ENCODE data around the gene OR10A4. TPM values are rescaled to one million over a fixed set of nuclear protein-coding genes. Genes with fewer than 3 reads are reported as not detected.

The OR10A4 gene
- total RNA-seq, 1 experiment from 2014 or later, result not detected

GRCh38 chr11:6871278-6871677, 5.1 kb upstream of the OR10A4 start:
- TF ChIP-seq EZH2 (IDR thresholded peaks at IDR 0.05; ENCODE audit: borderline replicate concordance, low read depth, low read length, poor library complexity, severe bottlenecking), result no peak
- TF ChIP-seq, protein P1, sequence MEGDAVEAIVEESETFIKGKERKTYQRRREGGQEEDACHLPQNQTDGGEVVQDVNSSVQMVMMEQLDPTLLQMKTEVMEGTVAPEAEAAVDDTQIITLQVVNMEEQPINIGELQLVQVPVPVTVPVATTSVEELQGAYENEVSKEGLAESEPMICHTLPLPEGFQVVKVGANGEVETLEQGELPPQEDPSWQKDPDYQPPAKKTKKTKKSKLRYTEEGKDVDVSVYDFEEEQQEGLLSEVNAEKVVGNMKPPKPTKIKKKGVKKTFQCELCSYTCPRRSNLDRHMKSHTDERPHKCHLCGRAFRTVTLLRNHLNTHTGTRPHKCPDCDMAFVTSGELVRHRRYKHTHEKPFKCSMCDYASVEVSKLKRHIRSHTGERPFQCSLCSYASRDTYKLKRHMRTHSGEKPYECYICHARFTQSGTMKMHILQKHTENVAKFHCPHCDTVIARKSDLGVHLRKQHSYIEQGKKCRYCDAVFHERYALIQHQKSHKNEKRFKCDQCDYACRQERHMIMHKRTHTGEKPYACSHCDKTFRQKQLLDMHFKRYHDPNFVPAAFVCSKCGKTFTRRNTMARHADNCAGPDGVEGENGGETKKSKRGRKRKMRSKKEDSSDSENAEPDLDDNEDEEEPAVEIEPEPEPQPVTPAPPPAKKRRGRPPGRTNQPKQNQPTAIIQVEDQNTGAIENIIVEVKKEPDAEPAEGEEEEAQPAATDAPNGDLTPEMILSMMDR (conservative IDR thresholded peaks at IDR 0.05; ENCODE audit: low read depth, low read length), result no peak
- POLR2A ChIA-PET (ENCODE audit: low non-redundant PET), result no interaction called here
- CTCF ChIA-PET, result no interaction called here
- no TSS peak for BruUV-seq (replicated peaks)
- no peak for DNase-seq (ENCODE audit: low spot score)
- H3K36me3 ChIP-seq (ENCODE audit: insufficient read depth, low read length, poor library complexity, severe bottlenecking), result no peaks in the 10 kb centered on the region
- no peaks in the 10 kb centered on the region for H3K4me1 ChIP-seq (ENCODE audit: insufficient read depth, low read length, poor library complexity, severe bottlenecking)
- intact Hi-C loops (cut with micrococcal nuclease; ENCODE audit: unreplicated experiment), result no loop called here
- H3K27me3 ChIP-seq (replicated peaks; ENCODE audit: insufficient read depth, low read depth, low read length, poor library complexity), result no peaks in the 10 kb centered on the region
- no peaks in the 10 kb centered on the region for H3K9me3 ChIP-seq (ENCODE audit: low read depth, low read length, poor library complexity, severe bottlenecking)
- no peak overlapping the region for H3K4me3 ChIP-seq (ENCODE audit: low read depth, low read length, poor library complexity, severe bottlenecking)
- H3K27ac ChIP-seq (ENCODE audit: low read depth, low read length, poor library complexity, severe bottlenecking), result no peak overlapping the region

- intact Hi-C loops (cut with micrococcal nuclease; ENCODE audit: unreplicated experiment), result no loop called here
- no peaks in the 10 kb centered on the region for H3K36me3 ChIP-seq (ENCODE audit: insufficient read depth, low read length, poor library complexity, severe bottlenecking)
- no peak overlapping the region for H3K27ac ChIP-seq (ENCODE audit: low read depth, low read length, poor library complexity, severe bottlenecking)
- ChIA-PET CTCF (no interaction called here), POLR2A (ENCODE audit: low non-redundant PET) (no interaction called here)
- no peaks in the 10 kb centered on the region for H3K4me1 ChIP-seq (ENCODE audit: insufficient read depth, low read length, poor library complexity, severe bottlenecking)
- BruUV-seq (replicated peaks), result no TSS peak
- H3K4me3 ChIP-seq (ENCODE audit: low read depth, low read length, poor library complexity, severe bottlenecking), result no peak overlapping the region
- TF ChIP-seq, protein P1 (conservative IDR thresholded peaks at IDR 0.05; ENCODE audit: low read depth, low read length), result no peak
- no peak for TF ChIP-seq EZH2 (IDR thresholded peaks at IDR 0.05; ENCODE audit: borderline replicate concordance, low read depth, low read length, poor library complexity, severe bottlenecking)
- no peaks in the 10 kb centered on the region for H3K27me3 ChIP-seq (replicated peaks; ENCODE audit: insufficient read depth, low read depth, low read length, poor library complexity)
- H3K9me3 ChIP-seq (ENCODE audit: low read depth, low read length, poor library complexity, severe bottlenecking), result no peaks in the 10 kb centered on the region
- no peak for DNase-seq (ENCODE audit: low spot score)
These were observed 664 bp upstream of the OR10A4 start for GRCh38 chr11:6875761-6876160.

- H3K27me3 ChIP-seq (replicated peaks; ENCODE audit: insufficient read depth, low read depth, low read length, poor library complexity), result no peaks in the 10 kb centered on the region
- BruUV-seq (replicated peaks), result no TSS peak
- TF ChIP-seq, protein P1 (conservative IDR thresholded peaks at IDR 0.05; ENCODE audit: low read depth, low read length), result no peak
- TF ChIP-seq EZH2 (IDR thresholded peaks at IDR 0.05; ENCODE audit: borderline replicate concordance, low read depth, low read length, poor library complexity, severe bottlenecking), result no peak
- H3K4me1 ChIP-seq (ENCODE audit: insufficient read depth, low read length, poor library complexity, severe bottlenecking), result no peaks in the 10 kb centered on the region
- H3K27ac ChIP-seq (ENCODE audit: low read depth, low read length, poor library complexity, severe bottlenecking), result no peak overlapping the region
- DNase-seq (ENCODE audit: low spot score), result no peak
- no peaks in the 10 kb centered on the region for H3K9me3 ChIP-seq (ENCODE audit: low read depth, low read length, poor library complexity, severe bottlenecking)
- intact Hi-C loops (cut with micrococcal nuclease; ENCODE audit: unreplicated experiment), result no loop called here
- ChIA-PET POLR2A (ENCODE audit: low non-redundant PET) (no interaction called here), CTCF (no interaction called here)
- no peak overlapping the region for H3K4me3 ChIP-seq (ENCODE audit: low read depth, low read length, poor library complexity, severe bottlenecking)
- H3K36me3 ChIP-seq (ENCODE audit: insufficient read depth, low read length, poor library complexity, severe bottlenecking), result no peaks in the 10 kb centered on the region
These were observed 489 bp downstream of the OR10A4 start for GRCh38 chr11:6876914-6877313.

Measured in A673 (cell line).